ENCODE results near the gene MRAP.

DNA sequence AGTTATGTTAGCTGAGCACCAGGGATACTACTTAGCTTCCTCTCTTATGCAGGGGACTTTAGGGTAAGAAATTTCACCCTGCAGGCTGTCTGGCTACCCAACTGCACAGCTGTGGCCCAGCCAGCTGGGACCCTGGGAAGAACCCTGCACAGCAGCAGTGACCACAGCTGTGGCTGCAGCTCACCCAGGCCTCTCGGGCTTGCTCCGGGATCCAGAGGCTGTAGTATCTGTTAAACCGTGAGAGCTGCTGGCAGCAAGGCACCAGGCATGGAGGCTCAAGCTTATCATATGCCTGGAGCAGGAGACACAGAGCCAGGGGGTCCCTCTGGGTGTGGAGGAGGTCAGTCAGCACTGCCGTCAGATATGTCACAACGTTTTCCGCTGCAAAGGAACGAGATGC is 53.9 kb downstream of the MRAP start:
- TF ChIP-seq TCF7L2 (IDR thresholded peaks at IDR 0.05; ENCODE audit: borderline replicate concordance, low read depth, low read length) (no peak), ZNF747 (tag by site-specific recombination; IDR thresholded peaks at IDR 0.05) (no peak), BCL11A (tag by site-specific recombination; IDR thresholded peaks at IDR 0.05; ENCODE audit: low read depth) (no peak), ZNF133 (tag by site-specific recombination; IDR thresholded peaks at IDR 0.05) (no peak), ZNF114 (tag by site-specific recombination; IDR thresholded peaks at IDR 0.05) (no peak), ZNF701 (tag by site-specific recombination; IDR thresholded peaks at IDR 0.05) (no peak), YY1 (tag by site-specific recombination; IDR thresholded peaks at IDR 0.05) (no peak), ZNF626 (tag by site-specific recombination; IDR thresholded peaks at IDR 0.05) (no peak)
- TF ChIP-seq, protein P1, sequence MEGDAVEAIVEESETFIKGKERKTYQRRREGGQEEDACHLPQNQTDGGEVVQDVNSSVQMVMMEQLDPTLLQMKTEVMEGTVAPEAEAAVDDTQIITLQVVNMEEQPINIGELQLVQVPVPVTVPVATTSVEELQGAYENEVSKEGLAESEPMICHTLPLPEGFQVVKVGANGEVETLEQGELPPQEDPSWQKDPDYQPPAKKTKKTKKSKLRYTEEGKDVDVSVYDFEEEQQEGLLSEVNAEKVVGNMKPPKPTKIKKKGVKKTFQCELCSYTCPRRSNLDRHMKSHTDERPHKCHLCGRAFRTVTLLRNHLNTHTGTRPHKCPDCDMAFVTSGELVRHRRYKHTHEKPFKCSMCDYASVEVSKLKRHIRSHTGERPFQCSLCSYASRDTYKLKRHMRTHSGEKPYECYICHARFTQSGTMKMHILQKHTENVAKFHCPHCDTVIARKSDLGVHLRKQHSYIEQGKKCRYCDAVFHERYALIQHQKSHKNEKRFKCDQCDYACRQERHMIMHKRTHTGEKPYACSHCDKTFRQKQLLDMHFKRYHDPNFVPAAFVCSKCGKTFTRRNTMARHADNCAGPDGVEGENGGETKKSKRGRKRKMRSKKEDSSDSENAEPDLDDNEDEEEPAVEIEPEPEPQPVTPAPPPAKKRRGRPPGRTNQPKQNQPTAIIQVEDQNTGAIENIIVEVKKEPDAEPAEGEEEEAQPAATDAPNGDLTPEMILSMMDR (tag by site-specific recombination; IDR thresholded peaks at IDR 0.05): no peak
- TF ChIP-seq, protein P2, sequence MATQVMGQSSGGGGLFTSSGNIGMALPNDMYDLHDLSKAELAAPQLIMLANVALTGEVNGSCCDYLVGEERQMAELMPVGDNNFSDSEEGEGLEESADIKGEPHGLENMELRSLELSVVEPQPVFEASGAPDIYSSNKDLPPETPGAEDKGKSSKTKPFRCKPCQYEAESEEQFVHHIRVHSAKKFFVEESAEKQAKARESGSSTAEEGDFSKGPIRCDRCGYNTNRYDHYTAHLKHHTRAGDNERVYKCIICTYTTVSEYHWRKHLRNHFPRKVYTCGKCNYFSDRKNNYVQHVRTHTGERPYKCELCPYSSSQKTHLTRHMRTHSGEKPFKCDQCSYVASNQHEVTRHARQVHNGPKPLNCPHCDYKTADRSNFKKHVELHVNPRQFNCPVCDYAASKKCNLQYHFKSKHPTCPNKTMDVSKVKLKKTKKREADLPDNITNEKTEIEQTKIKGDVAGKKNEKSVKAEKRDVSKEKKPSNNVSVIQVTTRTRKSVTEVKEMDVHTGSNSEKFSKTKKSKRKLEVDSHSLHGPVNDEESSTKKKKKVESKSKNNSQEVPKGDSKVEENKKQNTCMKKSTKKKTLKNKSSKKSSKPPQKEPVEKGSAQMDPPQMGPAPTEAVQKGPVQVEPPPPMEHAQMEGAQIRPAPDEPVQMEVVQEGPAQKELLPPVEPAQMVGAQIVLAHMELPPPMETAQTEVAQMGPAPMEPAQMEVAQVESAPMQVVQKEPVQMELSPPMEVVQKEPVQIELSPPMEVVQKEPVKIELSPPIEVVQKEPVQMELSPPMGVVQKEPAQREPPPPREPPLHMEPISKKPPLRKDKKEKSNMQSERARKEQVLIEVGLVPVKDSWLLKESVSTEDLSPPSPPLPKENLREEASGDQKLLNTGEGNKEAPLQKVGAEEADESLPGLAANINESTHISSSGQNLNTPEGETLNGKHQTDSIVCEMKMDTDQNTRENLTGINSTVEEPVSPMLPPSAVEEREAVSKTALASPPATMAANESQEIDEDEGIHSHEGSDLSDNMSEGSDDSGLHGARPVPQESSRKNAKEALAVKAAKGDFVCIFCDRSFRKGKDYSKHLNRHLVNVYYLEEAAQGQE (tag by site-specific recombination; IDR thresholded peaks at IDR 0.05): no peak
- TF ChIP-seq, protein P3, sequence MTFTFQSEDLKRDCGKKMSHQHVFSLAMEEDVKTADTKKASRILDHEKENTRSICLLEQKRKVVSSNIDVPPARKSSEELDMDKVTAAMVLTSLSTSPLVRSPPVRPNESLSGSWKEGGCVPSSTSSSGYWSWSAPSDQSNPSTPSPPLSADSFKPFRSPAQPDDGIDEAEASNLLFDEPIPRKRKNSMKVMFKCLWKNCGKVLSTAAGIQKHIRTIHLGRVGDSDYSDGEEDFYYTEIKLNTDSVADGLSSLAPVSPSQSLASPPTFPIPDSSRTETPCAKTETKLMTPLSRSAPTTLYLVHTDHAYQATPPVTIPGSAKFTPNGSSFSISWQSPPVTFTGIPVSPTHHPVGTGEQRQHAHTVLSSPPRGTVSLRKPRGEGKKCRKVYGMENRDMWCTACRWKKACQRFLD (tag by site-specific recombination; IDR thresholded peaks at IDR 0.05): no peak
- TF ChIP-seq, protein P4, sequence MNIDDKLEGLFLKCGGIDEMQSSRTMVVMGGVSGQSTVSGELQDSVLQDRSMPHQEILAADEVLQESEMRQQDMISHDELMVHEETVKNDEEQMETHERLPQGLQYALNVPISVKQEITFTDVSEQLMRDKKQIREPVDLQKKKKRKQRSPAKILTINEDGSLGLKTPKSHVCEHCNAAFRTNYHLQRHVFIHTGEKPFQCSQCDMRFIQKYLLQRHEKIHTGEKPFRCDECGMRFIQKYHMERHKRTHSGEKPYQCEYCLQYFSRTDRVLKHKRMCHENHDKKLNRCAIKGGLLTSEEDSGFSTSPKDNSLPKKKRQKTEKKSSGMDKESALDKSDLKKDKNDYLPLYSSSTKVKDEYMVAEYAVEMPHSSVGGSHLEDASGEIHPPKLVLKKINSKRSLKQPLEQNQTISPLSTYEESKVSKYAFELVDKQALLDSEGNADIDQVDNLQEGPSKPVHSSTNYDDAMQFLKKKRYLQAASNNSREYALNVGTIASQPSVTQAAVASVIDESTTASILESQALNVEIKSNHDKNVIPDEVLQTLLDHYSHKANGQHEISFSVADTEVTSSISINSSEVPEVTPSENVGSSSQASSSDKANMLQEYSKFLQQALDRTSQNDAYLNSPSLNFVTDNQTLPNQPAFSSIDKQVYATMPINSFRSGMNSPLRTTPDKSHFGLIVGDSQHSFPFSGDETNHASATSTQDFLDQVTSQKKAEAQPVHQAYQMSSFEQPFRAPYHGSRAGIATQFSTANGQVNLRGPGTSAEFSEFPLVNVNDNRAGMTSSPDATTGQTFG (tag by site-specific recombination; IDR thresholded peaks at IDR 0.05; ENCODE audit: borderline replicate concordance): no peak
- TF ChIP-seq, protein P5, sequence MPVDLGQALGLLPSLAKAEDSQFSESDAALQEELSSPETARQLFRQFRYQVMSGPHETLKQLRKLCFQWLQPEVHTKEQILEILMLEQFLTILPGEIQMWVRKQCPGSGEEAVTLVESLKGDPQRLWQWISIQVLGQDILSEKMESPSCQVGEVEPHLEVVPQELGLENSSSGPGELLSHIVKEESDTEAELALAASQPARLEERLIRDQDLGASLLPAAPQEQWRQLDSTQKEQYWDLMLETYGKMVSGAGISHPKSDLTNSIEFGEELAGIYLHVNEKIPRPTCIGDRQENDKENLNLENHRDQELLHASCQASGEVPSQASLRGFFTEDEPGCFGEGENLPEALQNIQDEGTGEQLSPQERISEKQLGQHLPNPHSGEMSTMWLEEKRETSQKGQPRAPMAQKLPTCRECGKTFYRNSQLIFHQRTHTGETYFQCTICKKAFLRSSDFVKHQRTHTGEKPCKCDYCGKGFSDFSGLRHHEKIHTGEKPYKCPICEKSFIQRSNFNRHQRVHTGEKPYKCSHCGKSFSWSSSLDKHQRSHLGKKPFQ (tag by site-specific recombination; IDR thresholded peaks at IDR 0.05): no peak
- TF ChIP-seq, protein P6, sequence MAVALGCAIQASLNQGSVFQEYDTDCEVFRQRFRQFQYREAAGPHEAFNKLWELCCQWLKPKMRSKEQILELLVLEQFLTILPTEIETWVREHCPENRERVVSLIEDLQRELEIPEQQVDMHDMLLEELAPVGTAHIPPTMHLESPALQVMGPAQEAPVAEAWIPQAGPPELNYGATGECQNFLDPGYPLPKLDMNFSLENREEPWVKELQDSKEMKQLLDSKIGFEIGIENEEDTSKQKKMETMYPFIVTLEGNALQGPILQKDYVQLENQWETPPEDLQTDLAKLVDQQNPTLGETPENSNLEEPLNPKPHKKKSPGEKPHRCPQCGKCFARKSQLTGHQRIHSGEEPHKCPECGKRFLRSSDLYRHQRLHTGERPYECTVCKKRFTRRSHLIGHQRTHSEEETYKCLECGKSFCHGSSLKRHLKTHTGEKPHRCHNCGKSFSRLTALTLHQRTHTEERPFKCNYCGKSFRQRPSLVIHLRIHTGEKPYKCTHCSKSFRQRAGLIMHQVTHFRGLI (tag by site-specific recombination; IDR thresholded peaks at IDR 0.05): no peak

All from HEK293 (cell line).